Measurements from ENCODE around the gene OTOG.

Gene OTOG

DNA sequence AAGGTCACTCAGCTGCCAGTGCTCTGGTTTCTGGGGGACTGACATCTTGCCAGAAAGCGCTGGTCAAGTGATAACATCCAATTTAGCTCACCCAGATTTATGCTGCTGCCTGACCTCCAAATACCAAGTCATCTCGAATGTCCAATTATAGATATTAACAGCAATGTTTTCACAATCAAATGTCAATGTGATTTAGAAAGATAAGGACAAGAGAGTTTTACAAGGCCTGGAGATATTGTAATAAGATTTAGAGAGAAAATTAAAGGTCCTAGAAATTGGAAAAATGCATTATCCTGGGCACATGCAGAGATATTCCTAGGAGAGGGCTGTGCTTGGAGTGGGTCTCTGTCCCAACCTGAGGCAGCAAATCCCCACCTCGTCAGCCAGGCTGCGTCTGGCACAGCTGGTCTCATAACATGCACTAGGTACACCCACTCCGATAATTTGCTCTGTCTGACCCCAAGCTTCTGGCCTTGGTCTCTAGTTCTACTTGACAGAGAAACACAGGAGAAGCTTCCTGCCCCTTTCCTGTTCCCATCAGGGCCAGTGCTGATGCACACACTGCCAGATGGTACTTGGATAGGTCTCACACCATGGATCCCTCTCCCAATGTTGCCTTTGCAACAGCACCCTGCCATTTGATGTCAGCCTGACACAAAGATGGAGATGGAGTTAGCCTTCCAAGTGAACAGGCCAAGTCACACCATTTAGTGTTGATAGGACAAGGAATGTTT, 31.4 kb upstream of the OTOG start:
- TF ChIP-seq, protein P1, sequence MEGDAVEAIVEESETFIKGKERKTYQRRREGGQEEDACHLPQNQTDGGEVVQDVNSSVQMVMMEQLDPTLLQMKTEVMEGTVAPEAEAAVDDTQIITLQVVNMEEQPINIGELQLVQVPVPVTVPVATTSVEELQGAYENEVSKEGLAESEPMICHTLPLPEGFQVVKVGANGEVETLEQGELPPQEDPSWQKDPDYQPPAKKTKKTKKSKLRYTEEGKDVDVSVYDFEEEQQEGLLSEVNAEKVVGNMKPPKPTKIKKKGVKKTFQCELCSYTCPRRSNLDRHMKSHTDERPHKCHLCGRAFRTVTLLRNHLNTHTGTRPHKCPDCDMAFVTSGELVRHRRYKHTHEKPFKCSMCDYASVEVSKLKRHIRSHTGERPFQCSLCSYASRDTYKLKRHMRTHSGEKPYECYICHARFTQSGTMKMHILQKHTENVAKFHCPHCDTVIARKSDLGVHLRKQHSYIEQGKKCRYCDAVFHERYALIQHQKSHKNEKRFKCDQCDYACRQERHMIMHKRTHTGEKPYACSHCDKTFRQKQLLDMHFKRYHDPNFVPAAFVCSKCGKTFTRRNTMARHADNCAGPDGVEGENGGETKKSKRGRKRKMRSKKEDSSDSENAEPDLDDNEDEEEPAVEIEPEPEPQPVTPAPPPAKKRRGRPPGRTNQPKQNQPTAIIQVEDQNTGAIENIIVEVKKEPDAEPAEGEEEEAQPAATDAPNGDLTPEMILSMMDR (IDR thresholded peaks at IDR 0.05; ENCODE audit: control extremely low read depth, extremely low read depth, low read depth, missing control alignments), result no peak
- no peak for DNase-seq (ENCODE audit: extremely low spot score)
- CTCF ChIA-PET, result interaction anchor here (0.9 to 10.4 kb wide), 6 partner anchors 8 to 132 kb away, joined by 3 to 83 read pairs (median 5); partner anchors contain the start of gene KCNJ11
- POLR2A ChIA-PET, result no interaction called here

DNA sequence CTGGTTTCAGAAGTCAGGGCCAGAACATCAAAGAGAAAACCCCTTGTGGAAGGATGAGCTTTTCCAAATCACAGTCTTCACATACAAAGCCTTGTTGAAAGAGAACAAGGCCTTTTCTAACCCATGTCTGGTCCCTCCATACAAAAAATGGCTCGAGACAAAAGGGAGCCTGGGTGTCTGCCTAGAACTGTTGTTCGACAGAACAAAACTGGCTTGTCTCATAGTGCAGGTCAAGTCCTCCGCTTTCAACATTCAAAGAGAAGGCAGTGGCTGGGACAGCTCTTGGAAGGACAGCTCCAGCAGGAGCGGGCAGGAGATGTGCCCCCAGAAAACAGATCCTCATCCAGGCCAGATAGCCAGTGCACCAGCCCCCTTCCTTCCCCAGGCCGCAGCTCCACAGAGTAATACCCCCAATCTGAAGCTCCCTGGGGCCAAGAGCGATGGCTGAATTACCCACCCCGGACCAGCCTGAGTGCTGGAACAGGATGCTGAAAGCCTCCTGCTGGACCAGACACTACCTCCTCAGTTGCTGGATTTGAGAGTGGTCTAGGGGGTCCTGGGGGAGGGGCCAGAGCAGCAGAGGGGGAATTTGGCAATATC, 30.4 kb upstream of the OTOG start:
- TF ChIP-seq, protein P1 (IDR thresholded peaks at IDR 0.05; ENCODE audit: control extremely low read depth, extremely low read depth, low read depth, missing control alignments), result no peak
- POLR2A ChIA-PET, result interaction anchor here (0.6 kb wide), 1 partner anchor 921 kb away, joined by 6 read pairs; no protein-coding TSS in a partner anchor
- no peak for DNase-seq (ENCODE audit: extremely low spot score)
- CTCF ChIA-PET, result interaction anchor here (1.4 to 10.4 kb wide), 4 partner anchors 9 to 133 kb away, joined by 5 to 83 read pairs (median 6); no protein-coding TSS in a partner anchor

- TF ChIP-seq, protein P1 (IDR thresholded peaks at IDR 0.05; ENCODE audit: control extremely low read depth, extremely low read depth, low read depth, missing control alignments), result no peak
- ChIA-PET CTCF (interaction anchor here (1.4 to 15.2 kb wide), 4 partner anchors 10 to 132 kb away, joined by 5 to 220 read pairs (median 44); partner anchors contain the start of gene KCNJ11), POLR2A (no interaction called here)
- no peak for DNase-seq (ENCODE audit: extremely low spot score)
Measured at GRCh38 chr11:17517186-17517585, 29.9 kb upstream of the OTOG start.

GRCh38 chr11:17518366-17518765, 28.7 kb upstream of the OTOG start:
- no peak for DNase-seq (ENCODE audit: extremely low spot score)
- ChIA-PET CTCF (interaction anchor here (1.4 to 15.2 kb wide), 3 partner anchors 11 to 133 kb away, joined by 3 to 220 read pairs (median 83); partner anchors contain the start of gene KCNJ11), POLR2A (no interaction called here)
- TF ChIP-seq, protein P1 (IDR thresholded peaks at IDR 0.05; ENCODE audit: control extremely low read depth, extremely low read depth, low read depth, missing control alignments), result no peak

DNA sequence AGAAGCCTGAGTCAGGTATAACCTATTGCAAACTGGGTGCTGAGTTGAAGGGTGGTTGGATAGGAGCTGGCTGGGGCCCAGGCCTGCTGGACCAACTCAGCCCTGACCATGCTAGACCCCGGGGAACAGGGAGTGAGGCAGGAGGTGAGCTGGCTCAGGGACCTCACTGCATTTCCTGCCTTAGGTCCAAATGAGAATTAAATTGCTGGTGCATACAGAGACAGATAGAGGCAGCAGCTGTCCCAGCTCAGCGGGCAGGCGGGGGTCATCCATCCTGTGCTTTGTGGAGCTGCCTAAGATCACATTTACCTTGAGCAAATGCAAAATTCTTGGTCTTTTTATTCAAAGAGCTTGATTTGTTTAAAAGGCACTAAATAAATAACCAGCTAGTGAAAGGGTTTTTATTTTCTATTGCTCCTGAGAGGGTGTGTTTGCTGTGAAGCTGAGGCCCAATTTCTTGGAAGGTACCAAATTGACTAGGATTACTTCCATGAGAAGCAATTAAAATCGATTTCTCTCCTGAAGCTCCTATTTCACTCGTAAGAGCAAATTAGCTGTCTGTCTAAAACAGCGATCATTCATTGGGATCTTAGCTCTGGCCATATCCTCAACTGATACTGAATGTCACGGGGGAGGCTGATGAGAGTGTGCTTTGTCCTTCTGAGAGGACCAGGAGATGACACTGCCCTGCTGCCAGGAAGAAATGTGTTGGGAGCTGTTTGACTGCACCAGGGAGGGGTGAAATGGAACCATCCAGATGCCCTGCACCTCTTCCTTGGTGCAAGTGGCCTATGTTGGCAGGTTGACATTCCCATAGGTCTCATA, 27.8 kb upstream of the OTOG start:
- POLR2A ChIA-PET, result no interaction called here
- CTCF ChIA-PET, result interaction anchor here (0.8 to 15.2 kb wide), 5 partner anchors 10 to 134 kb away, joined by 3 to 220 read pairs (median 4); partner anchors contain the start of gene KCNJ11
- DNase-seq (ENCODE audit: extremely low spot score), result no peak
- TF ChIP-seq, protein P1 (IDR thresholded peaks at IDR 0.05; ENCODE audit: control extremely low read depth, extremely low read depth, low read depth, missing control alignments), result no peak

Data from GM10248 (cell line).